K562 (cell line): Measurements from ENCODE around the gene RALGPS1. TPM values are rescaled to one million over a fixed set of nuclear protein-coding genes. Genes with fewer than 3 reads are reported as not detected.

ENCODE experiments used
- ARID4B ChIP-seq: sonication (generic); formaldehyde crosslinking; IDR thresholded peaks from 2 replicates; pipeline ENCODE4 v1.8.0; 2022; ENCODE audit warnings: mild to moderate bottlenecking, missing genetic modification reagents
- ATF6 ChIP-seq: sonication (generic); formaldehyde crosslinking; IDR thresholded peaks from 2 replicates; pipeline ENCODE4 v1.4.0; 2020; ENCODE audit warnings: mild to moderate bottlenecking, missing genetic modification reagents
- CUX1 ChIP-seq: fragments of 200-800 bp; sonication (Bioruptor generic); IDR thresholded peaks from 2 replicates; pipeline ENCODE4 v1.6.1; 2016; ENCODE audit warnings: missing genetic modification characterization, missing compliant biosample characterization
- GTF2A2 ChIP-seq: IDR thresholded peaks from 2 replicates; pipeline ENCODE4 v1.6.1; 2016; ENCODE audit warnings: mild to moderate bottlenecking, missing genetic modification characterization, missing compliant biosample characterization
- MCM2 ChIP-seq: fragments of 450-650 bp; IDR thresholded peaks from 2 replicates; pipeline ENCODE4 v1.6.1; 2017; ENCODE audit warnings: low read depth, mild to moderate bottlenecking
- MIER1 ChIP-seq: fragments of 450-650 bp; IDR thresholded peaks from 2 replicates; pipeline ENCODE4 v1.6.1; 2016; ENCODE audit warnings: antibody characterized with exemption, mild to moderate bottlenecking, low read depth
- NFE2 ChIP-seq: IDR thresholded peaks from 2 replicates; pipeline ENCODE4 v1.6.1; 2014; ENCODE audit warnings: antibody characterized with exemption, low read depth
- NFE2L1 ChIP-seq: fragments of 450-650 bp; IDR thresholded peaks from 2 replicates; pipeline ENCODE4 v1.6.1; 2016; ENCODE audit warnings: missing genetic modification characterization, low read depth, mild to moderate bottlenecking, missing compliant biosample characterization, moderate library complexity, borderline replicate concordance
- PCBP1 ChIP-seq: fragments of 200-400 bp; formaldehyde crosslinking; IDR thresholded peaks from 2 replicates; pipeline ENCODE4 v1.6.1; 2018; ENCODE audit warnings: mild to moderate bottlenecking, low read depth, low read length; ENCODE audit not compliant: poor library complexity, severe bottlenecking
- PTBP1 ChIP-seq: fragments of 200-400 bp; formaldehyde crosslinking; IDR thresholded peaks from 2 replicates; pipeline ENCODE4 v1.6.1; 2017; ENCODE audit warnings: low read depth, low read length
- RB1 ChIP-seq: fragments of 450-650 bp; IDR thresholded peaks from 2 replicates; pipeline ENCODE4 v1.6.1; 2017; ENCODE audit warnings: low read depth, mild to moderate bottlenecking
- RBM25 ChIP-seq: fragments of 200-400 bp; formaldehyde crosslinking; IDR thresholded peaks from 2 replicates; pipeline ENCODE4 v1.6.1; 2018; ENCODE audit warnings: low read length, low read depth, moderate library complexity; ENCODE audit not compliant: severe bottlenecking
- RNF2 ChIP-seq: sonication (generic); IDR thresholded peaks from 2 replicates; pipeline ENCODE4 v1.6.1; 2016
- TAF15 ChIP-seq: fragments of 200-400 bp; formaldehyde crosslinking; IDR thresholded peaks from 2 replicates; pipeline ENCODE4 v1.6.1; 2017; ENCODE audit warnings: mild to moderate bottlenecking, low read depth, low read length, moderate library complexity
- U2AF1 ChIP-seq: fragments of 200-400 bp; formaldehyde crosslinking; optimal IDR thresholded peaks from 2 replicates; pipeline ENCODE3; 2017; ENCODE audit warnings: mild to moderate bottlenecking, low read depth, low read length, moderate library complexity
- polyA plus RNA-seq, 8 experiments: library from polyadenylated mRNA; depleted of rRNA in 4 of 8; stranded (reverse) in 5 of 8; unstranded in 3 of 8; fragments of >200 nt; fragmentation: Nextera tagmentation in 2 of 8; fragmentation: Illumina TruSeq in 1 of 8; extraction: Ambion mirVana in 2 of 8; extraction: Trizol in 1 of 8; gene quantifications; 2 replicates each; pipeline versions ENCODE4 v1.2.1 to v1.2.3, GENCODE V29; 2011 to 2014; ENCODE audit warnings: inconsistent platforms in 1 of 8, missing spikeins in 1 of 8
- total RNA-seq, 7 experiments: library from RNA; depleted of rRNA in 6 of 7; stranded (reverse); fragments of >200 nt in 6 of 7; fragmentation: Illumina TruSeq in 2 of 7; extraction: Trizol in 2 of 7; gene quantifications; 2 replicates each; pipeline versions ENCODE4 v1.2.1 to v1.2.3, GENCODE V29; 2011 to 2021; ENCODE audit warnings: low replicate concordance in 1 of 7

RALGPS1 gene
- total and polyA plus RNA-seq, 9 of the 15 experiments (the other 6 are each of a cell fraction or from before 2014, with no cell fraction given) = 0.04 to 2.6 (median 1.5) TPM

GRCh38 chr9:127224178-127224882, 309.7 kb downstream of the RALGPS1 start (continued):
- TF ChIP-seq ARID4B (peak; percentile 55; the same call in 1 of the 2 replicates), GTF2A2 (tag) (no peak), RB1 (no peak), TAF15 (no peak), PTBP1 (no peak), NFE2L1 (tag) (no peak), ATF6 (CRISPR knock-in tag) (no peak), CUX1 (CRISPR knock-in tag) (no peak), MIER1 (no peak), RNF2 (no peak), RBM25 (no peak), U2AF1 (no peak), NFE2 (no peak), PCBP1 (no peak), MCM2 (no peak)
